ENCODE data around the gene DKC1.

The DKC1 gene

GRCh38 chrX:154735695-154736393, 26.8 kb upstream of the DKC1 start:
- no peak for DNase-seq
- intact Hi-C loops (cut with DNase I): no loop called here

- intact Hi-C loops (cut with DNase I): no loop called here
- no peak for DNase-seq
These were observed 25.5 kb upstream of the DKC1 start for GRCh38 chrX:154737136-154737535.

- intact Hi-C loops (cut with DNase I): no loop called here
- DNase-seq: no peak
These were observed 24.5 kb upstream of the DKC1 start for GRCh38 chrX:154738011-154738738.

- no peak for DNase-seq
These were observed 22.7 kb upstream of the DKC1 start for GRCh38 chrX:154739952-154740465.

GRCh38 chrX:154742613-154743012, 20.1 kb upstream of the DKC1 start:
- DNase-seq: no peak
- intact Hi-C loops (cut with DNase I): no loop called here

More at GRCh38 chrX:154739952-154740465, 22.7 kb upstream of the DKC1 start:
- intact Hi-C loops (cut with DNase I): no loop called here

- intact Hi-C loops (cut with DNase I): no loop called here
These were observed 13.8 kb upstream of the DKC1 start for GRCh38 chrX:154748712-154749339.

DNA sequence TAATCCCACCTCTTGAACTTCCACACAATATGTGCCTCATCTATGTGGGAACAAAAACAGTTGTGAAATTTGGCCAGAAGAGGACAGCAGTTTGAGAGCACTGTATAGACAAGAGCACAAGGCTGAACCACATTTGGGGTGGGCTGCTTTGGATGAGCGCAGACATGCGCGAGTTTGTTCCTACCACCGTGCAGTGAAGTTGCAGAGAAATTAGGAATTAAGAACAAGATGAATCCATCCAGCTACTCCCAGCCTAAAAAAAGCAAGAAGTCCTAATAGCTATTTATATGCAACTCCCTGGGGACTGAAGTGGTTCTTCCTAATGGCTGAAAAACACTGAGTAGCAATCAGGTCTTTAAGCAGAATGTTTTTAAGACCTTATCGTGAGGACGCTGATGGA, 12.8 kb upstream of the DKC1 start:
- intact Hi-C loops (cut with DNase I): no loop called here
- DNase-seq: no peak

More at GRCh38 chrX:154748712-154749339, 13.8 kb upstream of the DKC1 start:
- peak in 3 of 10 donors; percentile 9 to 24 (median 11) for DNase-seq

- intact Hi-C loops (cut with DNase I): no loop called here
- DNase-seq: peak in 2 of 10 donors; percentile 18 to 59
These were observed 12.1 kb upstream of the DKC1 start, which contains the start of gene GAB3 for GRCh38 chrX:154750301-154751202. Gene GAB3 (minus strand): TSS chrX:154751077. CDS start chrX:154751025, 52 bp downstream.

DNA sequence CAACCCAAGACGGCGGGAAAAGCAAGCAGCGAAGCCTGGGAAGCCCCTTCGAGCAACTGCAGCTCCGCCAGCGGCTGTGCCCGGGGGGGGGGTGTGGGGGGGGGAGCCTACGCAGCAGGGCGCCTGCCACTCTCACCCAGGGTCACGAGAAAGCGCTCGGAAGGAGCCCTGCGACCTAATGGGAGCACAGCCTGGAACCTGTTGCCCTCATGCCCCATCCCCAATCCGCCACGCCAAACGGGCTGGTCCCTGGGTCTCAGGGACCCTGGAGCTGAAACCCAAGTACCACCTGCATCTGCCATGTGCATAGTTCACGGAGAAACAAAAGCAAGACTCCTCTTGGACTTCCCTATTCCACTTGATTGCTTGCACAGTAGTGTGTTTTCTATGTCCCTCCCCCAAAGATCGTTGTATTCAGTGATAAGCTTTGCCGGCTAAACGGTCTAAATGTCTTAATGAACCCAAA, 11.4 kb upstream of the DKC1 start:
- no peak for DNase-seq
- intact Hi-C loops (cut with DNase I): no loop called here

- intact Hi-C loops (cut with DNase I): no loop called here
These were observed 10.9 kb upstream of the DKC1 start for GRCh38 chrX:154751669-154752271.

DNA sequence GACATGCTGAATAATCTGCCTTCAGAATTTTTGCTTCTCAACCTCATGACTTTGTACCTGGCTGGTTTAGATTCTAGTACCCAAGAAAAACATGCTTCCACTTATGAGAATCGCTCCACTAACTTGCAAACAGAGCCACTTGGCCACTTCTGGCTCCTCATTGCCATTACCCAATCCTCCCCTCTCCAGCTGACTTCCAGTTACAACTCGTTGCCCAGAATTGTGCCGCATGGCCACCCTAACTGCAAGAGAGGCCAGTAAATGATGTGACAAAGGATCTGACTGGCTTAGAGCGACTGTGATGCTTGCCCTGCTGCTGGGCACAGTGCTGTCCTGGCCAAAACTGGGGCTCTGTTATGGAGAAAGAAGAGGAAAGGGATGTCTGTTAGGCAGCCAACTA, 4.0 kb upstream of the DKC1 start:
- DNase-seq: no peak
- intact Hi-C loops (cut with DNase I): no loop called here

More at GRCh38 chrX:154751669-154752271, 10.9 kb upstream of the DKC1 start:
- no peak for DNase-seq

DNA sequence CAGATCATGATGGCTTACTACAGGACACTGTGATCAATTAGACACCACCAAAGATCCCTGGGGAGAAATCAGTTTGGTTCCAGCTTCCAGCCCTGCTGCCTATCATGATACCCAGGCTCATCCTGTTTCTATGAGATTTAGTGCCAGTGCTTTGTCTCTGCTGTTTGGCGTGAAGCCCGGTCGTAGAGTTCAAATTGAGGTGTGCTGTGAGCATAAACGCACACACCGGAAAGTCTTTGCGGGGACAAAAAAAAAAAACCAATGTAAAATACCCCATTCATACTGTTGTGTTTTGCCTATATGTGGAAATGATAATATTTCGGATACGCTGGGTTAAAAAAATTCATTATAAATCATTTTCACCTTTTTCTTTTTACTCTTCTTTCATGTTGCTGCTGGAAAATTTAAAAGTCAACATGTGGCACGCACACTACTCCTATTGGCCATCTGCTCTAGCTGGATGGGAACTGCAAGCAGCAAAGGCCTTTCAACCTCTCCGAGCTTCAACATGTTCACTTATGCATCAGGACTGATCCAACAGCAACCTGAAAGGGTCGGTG, 607 bp upstream of the DKC1 start:
- DNase-seq: no peak
- intact Hi-C loops (cut with DNase I): no loop called here

- DNase-seq: no peak
- intact Hi-C loops (cut with DNase I): no loop called here
These were observed 12.0 kb downstream of the DKC1 start for GRCh38 chrX:154774622-154775021.

DNA sequence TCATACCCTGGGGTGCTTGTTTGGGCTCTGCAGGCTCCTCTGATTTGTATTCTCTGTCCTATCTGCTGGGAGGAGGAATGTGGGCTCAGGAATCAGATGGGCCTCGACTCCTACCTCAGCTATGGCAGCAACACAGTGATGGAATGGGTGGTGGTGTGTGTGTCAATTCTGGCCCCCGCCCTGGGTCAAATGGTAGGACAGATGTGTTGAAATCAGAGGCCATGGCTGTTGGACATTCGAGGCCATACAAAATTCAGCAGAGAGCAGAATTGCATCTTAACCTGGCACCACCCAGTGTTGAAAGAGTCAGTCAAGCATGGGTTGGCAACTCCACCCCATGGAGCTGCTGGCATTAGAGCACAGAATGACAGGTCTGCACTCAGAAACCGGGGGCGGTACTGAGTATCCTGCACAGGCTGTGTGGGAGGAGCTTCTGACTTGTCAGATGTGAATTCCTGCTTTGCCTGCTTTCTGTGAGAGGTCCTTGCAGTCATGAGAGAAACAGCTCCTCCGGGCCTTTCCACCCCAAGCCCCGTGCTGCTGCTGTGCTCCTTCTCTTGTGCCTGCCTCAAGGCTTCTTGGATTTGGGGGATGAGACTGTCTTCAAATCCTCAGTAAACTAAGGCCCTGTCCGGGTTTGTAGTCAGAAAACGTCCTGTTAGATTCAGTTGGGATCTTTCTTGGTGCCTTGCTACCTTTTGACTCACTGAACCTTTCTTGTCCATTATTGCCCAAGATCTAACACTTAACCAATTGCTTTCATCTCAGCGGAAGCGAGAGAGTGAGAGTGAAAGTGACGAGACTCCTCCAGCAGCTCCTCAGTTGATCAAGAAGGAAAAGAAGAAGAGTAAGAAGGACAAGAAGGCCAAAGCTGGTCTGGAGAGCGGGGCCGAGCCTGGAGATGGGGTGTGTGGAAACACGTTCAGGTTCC, 13.0 kb downstream of the DKC1 start:
- DNase-seq: peak in 7 of 10 donors; percentile 13 to 89 (median 53)
- intact Hi-C loops (cut with DNase I): no loop called here

- intact Hi-C loops (cut with DNase I): no loop called here
- no peak for DNase-seq
These were observed 14.1 kb downstream of the DKC1 start for GRCh38 chrX:154776753-154777152.

GRCh38 chrX:154779261-154779660, 16.6 kb downstream of the DKC1 start:
- no peak for DNase-seq
- intact Hi-C loops (cut with DNase I): no loop called here

- no peak for DNase-seq
- intact Hi-C loops (cut with DNase I): no loop called here
These were observed 18.3 kb downstream of the DKC1 start for GRCh38 chrX:154780968-154781367.
